CD14-positive monocyte (primary cell): Measurements from ENCODE around the gene PDE4DIP. TPM values are rescaled to one million over a fixed set of nuclear protein-coding genes. Genes with fewer than 3 reads are reported as not detected.
"Not testable (repeated sequence)": the region's sequence is repeated elsewhere in the genome, so short reads cannot be mapped to it uniquely, and the experiment has no call there.

ENCODE experiments used
- DNase-seq, 3 donors: peaks; one replicate each; pipeline ENCODE4 v3.0.0-alpha.2; 2011 to 2022
- H2AFZ ChIP-seq: 2 replicates; pipeline ENCODE4 v1.6.0; 2012; ENCODE audit warnings: mild to moderate bottlenecking, low read depth, low read length, inconsistent platforms; ENCODE audit not compliant: insufficient read depth, poor library complexity, severe bottlenecking
- H3K27ac ChIP-seq, 2 donors: 1 replicate in 1 of 2; 2 replicates in 1 of 2; pipeline ENCODE4 v1.5.1; 2012 to 2013; ENCODE audit warnings: low read length in 2 of 2, control low read depth in 1 of 2, inconsistent platforms in 1 of 2, low read depth in 1 of 2, mild to moderate bottlenecking in 1 of 2
- H3K27me3 ChIP-seq, 2 donors: one replicate each; pipeline versions ENCODE4 v1.6.0 to v1.6.1; 2011 to 2013; ENCODE audit warnings: low read length in 2 of 2; ENCODE audit not compliant: control insufficient read depth in 2 of 2, insufficient read depth in 2 of 2
- H3K36me3 ChIP-seq, 2 donors: replicated peaks in 1 of 2; 1 replicate in 1 of 2; 2 replicates in 1 of 2; pipeline versions ENCODE4 v1.5.1 to v1.6.1; 2012 to 2013; ENCODE audit warnings: low read length in 2 of 2, control low read depth in 1 of 2, inconsistent platforms in 1 of 2, mild to moderate bottlenecking in 1 of 2; ENCODE audit not compliant: insufficient read depth in 2 of 2, control insufficient read depth in 1 of 2
- H3K4me1 ChIP-seq, 2 donors: 1 replicate in 1 of 2; 2 replicates in 1 of 2; pipeline versions ENCODE4 v1.5.1 to v1.6.1; 2012 to 2013; ENCODE audit warnings: low read length in 2 of 2, control low read depth in 1 of 2, inconsistent platforms in 1 of 2, mild to moderate bottlenecking in 1 of 2, moderate library complexity in 1 of 2; ENCODE audit not compliant: insufficient read depth in 2 of 2, control insufficient read depth in 1 of 2
- H3K4me2 ChIP-seq: replicated peaks from 2 replicates; pipeline ENCODE3; 2012; ENCODE audit warnings: low read length, moderate library complexity, mild to moderate bottlenecking; ENCODE audit not compliant: poor library complexity, severe bottlenecking; ENCODE audit errors: extremely low read depth
- H3K4me3 ChIP-seq, 3 experiments: fragments of 200-600 bp in 1 of 3; sonication (generic) in 1 of 3; replicated peaks in 1 of 3; 1 replicate in 2 of 3; 2 replicates in 1 of 3; pipeline ENCODE4 v1.5.1; 2011 to 2013; ENCODE audit warnings: low read length in 3 of 3, mild to moderate bottlenecking in 3 of 3, control low read depth in 2 of 3, low read depth in 2 of 3, inconsistent platforms in 1 of 3, moderate library complexity in 1 of 3
- H3K79me2 ChIP-seq: 2 replicates; pipeline ENCODE4 v1.6.0; 2012; ENCODE audit warnings: mild to moderate bottlenecking, control low read depth, inconsistent platforms, low read length, moderate library complexity; ENCODE audit not compliant: insufficient read depth
- H3K9ac ChIP-seq: 2 replicates; pipeline ENCODE4 v1.6.0; 2017; ENCODE audit warnings: low read length, mild to moderate bottlenecking; ENCODE audit not compliant: insufficient read depth, poor library complexity, severe bottlenecking
- H3K9me3 ChIP-seq, 2 donors: replicated peaks in 1 of 2; 1 replicate in 1 of 2; 2 replicates in 1 of 2; pipeline versions ENCODE4 v1.5.1 to v1.6.1; 2012 to 2013; ENCODE audit warnings: low read length in 2 of 2, control low read depth in 1 of 2; ENCODE audit not compliant: control insufficient read depth in 1 of 2, insufficient read depth in 1 of 2
- H4K20me1 ChIP-seq: 2 replicates; pipeline ENCODE4 v1.6.0; 2012; ENCODE audit warnings: mild to moderate bottlenecking, low read length, control low read depth, moderate library complexity; ENCODE audit not compliant: insufficient read depth
- H3K27ac Mint-ChIP-seq, 7 donors: one replicate each; pipeline ENCODE4 v1.8.0; 2020; ENCODE audit warnings: mild to moderate bottlenecking in 7 of 7, mixed read lengths in 7 of 7, moderate library complexity in 6 of 7, inconsistent platforms in 2 of 7
- H3K27me3 Mint-ChIP-seq, 3 donors: one replicate each; pipeline ENCODE4 v1.8.0; 2021 to 2022; ENCODE audit warnings: low read depth in 3 of 3, mild to moderate bottlenecking in 3 of 3, mixed read lengths in 3 of 3, moderate library complexity in 3 of 3, inconsistent platforms in 1 of 3
- H3K36me3 Mint-ChIP-seq, 2 donors: one replicate each; pipeline ENCODE4 v1.8.0; 2020; ENCODE audit warnings: mixed read lengths in 2 of 2, inconsistent platforms in 1 of 2, mild to moderate bottlenecking in 1 of 2
- H3K4me1 Mint-ChIP-seq: one replicate; pipeline ENCODE4 v1.8.0; 2020; ENCODE audit warnings: mild to moderate bottlenecking, mixed read lengths
- H3K4me3 Mint-ChIP-seq, 2 donors: one replicate each; pipeline ENCODE4 v1.8.0; 2020; ENCODE audit warnings: mild to moderate bottlenecking in 2 of 2, mixed read lengths in 2 of 2, moderate library complexity in 1 of 2
- H3K9me3 Mint-ChIP-seq, 7 donors: one replicate each; pipeline ENCODE4 v1.8.0; 2020 to 2022; ENCODE audit warnings: mixed read lengths in 7 of 7, mild to moderate bottlenecking in 6 of 7, moderate library complexity in 6 of 7, inconsistent platforms in 2 of 7
- WGBS: methylation state at CpG from one replicate; pipeline ENCODE4 v1.1.5; 2013; ENCODE audit warnings: missing lambda C conversion rate; ENCODE audit not compliant: insufficient coverage; 5-methylcytosine and 5-hydroxymethylcytosine counted together
- intact Hi-C, 2 donors: fragments of 100-400 bp; cut with micrococcal nuclease; formaldehyde crosslinking; loops; one replicate each; pipeline versions ENCODE4 v1.15.0 to v1.15.1; 2023
- polyA plus RNA-seq, 3 donors: library from polyadenylated mRNA; depleted of rRNA in 1 of 3; unstranded in 2 of 3; stranded (reverse) in 1 of 3; fragments of 300-500 nt in 2 of 3; fragments of >200 nt in 1 of 3; fragmentation: Illumina TruSeq in 2 of 3; gene quantifications; 1 replicate in 2 of 3; 2 replicates in 1 of 3; pipeline ENCODE4 v1.2.3, GENCODE V29; 2012 to 2021

PDE4DIP gene
- polyA plus RNA-seq, 3 donors, result 11.6 to 22.5 (median 14.6) TPM

- intact Hi-C loops, DNase-seq, H3K9me3 Mint-ChIP-seq: not testable (repeated sequence)
These were observed 148.1 kb downstream of the PDE4DIP start for GRCh38 chr1:148992364-148992763.

GRCh38 chr1:148996449-148997224 lies 152.4 kb downstream of the PDE4DIP start:
- H3K36me3 Mint-ChIP-seq, result not testable (repeated sequence)

More at GRCh38 chr1:148992364-148992763, 148.1 kb downstream of the PDE4DIP start:
- H3K79me2 ChIP-seq, H3K27me3 ChIP-seq, H3K9ac ChIP-seq, H3K27me3 Mint-ChIP-seq, H3K9me3 ChIP-seq, H4K20me1 ChIP-seq, H3K4me3 ChIP-seq, H3K27ac Mint-ChIP-seq, H3K27ac ChIP-seq, H3K36me3 ChIP-seq, H3K4me3 Mint-ChIP-seq, H3K4me1 ChIP-seq, H3K4me2 ChIP-seq, H3K36me3 Mint-ChIP-seq, H3K4me1 Mint-ChIP-seq, H2AFZ ChIP-seq: not testable (repeated sequence)
- WGBS, result no CpG with 5 or more reads among the region's 2 CpGs

GRCh38 chr1:148997405-148997804 lies 153.2 kb downstream of the PDE4DIP start:
- not testable (repeated sequence) for H3K36me3 Mint-ChIP-seq, H3K9me3 Mint-ChIP-seq

More at GRCh38 chr1:148996449-148997224, 152.4 kb downstream of the PDE4DIP start:
- H3K27ac Mint-ChIP-seq, H3K79me2 ChIP-seq, H2AFZ ChIP-seq, H3K27ac ChIP-seq, H3K9me3 Mint-ChIP-seq, H3K4me1 Mint-ChIP-seq, H3K4me1 ChIP-seq, DNase-seq, H3K4me3 Mint-ChIP-seq, H3K4me3 ChIP-seq, H3K27me3 Mint-ChIP-seq, H3K27me3 ChIP-seq, H3K9ac ChIP-seq, H3K4me2 ChIP-seq, intact Hi-C loops, H3K36me3 ChIP-seq, H3K9me3 ChIP-seq, H4K20me1 ChIP-seq: not testable (repeated sequence)
- no CpG with 5 or more reads among the region's 5 CpGs for WGBS

GRCh38 chr1:149002664-149003063 lies 158.4 kb downstream of the PDE4DIP start:
- H3K79me2 ChIP-seq, H3K4me1 Mint-ChIP-seq, H3K36me3 ChIP-seq, H4K20me1 ChIP-seq, H3K9me3 Mint-ChIP-seq, H3K27me3 ChIP-seq, H2AFZ ChIP-seq, intact Hi-C loops, H3K9ac ChIP-seq, H3K4me1 ChIP-seq, H3K4me3 Mint-ChIP-seq, H3K4me3 ChIP-seq, H3K36me3 Mint-ChIP-seq, H3K27me3 Mint-ChIP-seq, H3K4me2 ChIP-seq, H3K27ac Mint-ChIP-seq, H3K9me3 ChIP-seq, DNase-seq, H3K27ac ChIP-seq: not testable (repeated sequence)
- no CpG with 5 or more reads among the region's 8 CpGs for WGBS

More at GRCh38 chr1:148997405-148997804, 153.2 kb downstream of the PDE4DIP start:
- H3K27me3 Mint-ChIP-seq, intact Hi-C loops, H3K27ac Mint-ChIP-seq, H3K9ac ChIP-seq, H3K27ac ChIP-seq, H4K20me1 ChIP-seq, DNase-seq, H3K36me3 ChIP-seq, H3K9me3 ChIP-seq, H3K27me3 ChIP-seq, H3K79me2 ChIP-seq, H2AFZ ChIP-seq, H3K4me1 ChIP-seq, H3K4me2 ChIP-seq, H3K4me3 Mint-ChIP-seq, H3K4me3 ChIP-seq, H3K4me1 Mint-ChIP-seq: not testable (repeated sequence)
- no CpG with 5 or more reads among the region's 6 CpGs for WGBS
